HEK293 (cell line): ENCODE measurements around the gene ATF1.

Source experiments
- CTCF ChIP-seq: fragments of 450-650 bp; formaldehyde crosslinking; IDR thresholded peaks from 2 replicates; pipeline ENCODE4 v1.5.1; 2016; ENCODE audit warnings: missing biosample characterization, missing genetic modification characterization
- REST ChIP-seq: fragments of 450-650 bp; formaldehyde crosslinking; IDR thresholded peaks from 2 replicates; pipeline ENCODE4 v1.5.1; 2016; ENCODE audit warnings: missing biosample characterization, missing genetic modification characterization
- ZNF555 ChIP-seq: fragments of 450-650 bp; formaldehyde crosslinking; conservative IDR thresholded peaks from 2 replicates; pipeline ENCODE4 v1.5.1; 2017; ENCODE audit warnings: missing biosample characterization, mild to moderate bottlenecking, missing genetic modification characterization, inconsistent platforms

- TF ChIP-seq CTCF (tag by site-specific recombination) (no peak), ZNF555 (tag by site-specific recombination) (no peak), REST (no peak)
These were observed 77.0 kb downstream of the ATF1 start for GRCh38 chr12:50840809-50841487.
